Smooth muscle cell (in vitro differentiated cells): Measurements from ENCODE around the gene AUH. TPM values are rescaled to one million over a fixed set of nuclear protein-coding genes. Genes with fewer than 3 reads are reported as not detected.

Source experiments
- DNase-seq: peaks from one replicate; lab custom pipeline; 2025; ENCODE audit not compliant: unreplicated experiment; lab: John Stamatoyannopoulos, UW
- H2AFZ ChIP-seq: fragments of 200-600 bp; sonication (generic); 2 replicates; pipeline ENCODE4 v1.6.0; 2016; ENCODE audit warnings: antibody characterized with exemption, low read depth, mild to moderate bottlenecking
- H3F3A ChIP-seq: fragments of 200-600 bp; sonication (generic); 2 replicates; pipeline ENCODE4 v1.6.0; 2017; ENCODE audit warnings: antibody characterized with exemption, low read depth
- H3K27ac ChIP-seq: fragments of 200-600 bp; sonication (generic); 2 replicates; pipeline ENCODE4 v1.5.1; 2016; ENCODE audit warnings: low read depth, mild to moderate bottlenecking
- H3K27me3 ChIP-seq: fragments of 200-600 bp; sonication (generic); 2 replicates; pipeline ENCODE4 v1.6.1; 2016; ENCODE audit warnings: low read depth, mild to moderate bottlenecking
- H3K36me3 ChIP-seq: fragments of 200-600 bp; sonication (generic); 2 replicates; pipeline ENCODE4 v1.5.1; 2016; ENCODE audit warnings: low read depth
- H3K4me1 ChIP-seq: fragments of 200-600 bp; sonication (generic); 2 replicates; pipeline ENCODE4 v1.5.1; 2016; ENCODE audit warnings: low read depth
- H3K4me2 ChIP-seq: fragments of 200-600 bp; sonication (generic); 2 replicates; pipeline ENCODE4 v1.6.0; 2016; ENCODE audit warnings: mild to moderate bottlenecking
- H3K4me3 ChIP-seq: fragments of 200-600 bp; sonication (generic); 2 replicates; pipeline ENCODE4 v1.5.1; 2016; ENCODE audit warnings: mild to moderate bottlenecking
- H3K79me2 ChIP-seq: fragments of 200-600 bp; sonication (generic); 2 replicates; pipeline ENCODE4 v1.6.0; 2016; ENCODE audit warnings: low read depth, mild to moderate bottlenecking
- H3K9ac ChIP-seq: fragments of 200-600 bp; sonication (generic); 2 replicates; pipeline ENCODE4 v1.6.0; 2016; ENCODE audit warnings: low read depth
- H3K9me3 ChIP-seq: fragments of 200-600 bp; sonication (generic); replicated peaks from 2 replicates; pipeline ENCODE4 v1.5.1; 2016; ENCODE audit warnings: low read depth
- H4K20me1 ChIP-seq: fragments of 200-600 bp; sonication (generic); 2 replicates; pipeline ENCODE4 v1.6.0; 2016; ENCODE audit warnings: low read depth
- CTCF ChIP-seq: fragments of 200-600 bp; sonication (generic); IDR thresholded peaks from 2 replicates; pipeline ENCODE4 v1.5.1; 2017; ENCODE audit warnings: borderline replicate concordance, mild to moderate bottlenecking, antibody characterized with exemption; ENCODE audit not compliant: insufficient read depth, poor library complexity, severe bottlenecking
- WGBS: methylation state at CpG from one replicate; pipeline ENCODE4 v1.1.7; 2016; ENCODE audit warnings: low lambda C conversion rate; 5-methylcytosine and 5-hydroxymethylcytosine counted together
- polyA plus RNA-seq: library from polyadenylated mRNA; unstranded; fragments of >200 nt; fragmentation: Nextera tagmentation; extraction: Ambion mirVana; gene quantifications from 2 replicates; pipeline ENCODE4 v1.2.1, GENCODE V29; 2016
- total RNA-seq: library from RNA; depleted of rRNA; stranded (reverse); fragments of >200 nt; gene quantifications from 2 replicates; pipeline ENCODE4 v1.2.3, GENCODE V29; 2014

The AUH gene
- total and polyA plus RNA-seq, 2 experiments from 2014 or later = 8.7 TPM

- H3K4me1 ChIP-seq = peaks cover 4% of the 10 kb centered on the region
- no peaks in the 10 kb centered on the region for H4K20me1 ChIP-seq
- H2AFZ ChIP-seq = no peak overlapping the region
- WGBS = 97% methylated on average over 11 of the region's 11 CpGs
- H3K79me2 ChIP-seq = no peaks in the 10 kb centered on the region
- no peaks in the 10 kb centered on the region for H3K27me3 ChIP-seq
- H3K9me3 ChIP-seq = no peaks in the 10 kb centered on the region
- no peak overlapping the region for H3K4me2 ChIP-seq
- no peak overlapping the region for H3K9ac ChIP-seq
- H3K36me3 ChIP-seq = no peaks in the 10 kb centered on the region
- no peak for DNase-seq
- no peak overlapping the region for H3K27ac ChIP-seq
- H3K4me3 ChIP-seq = no peak overlapping the region
- TF ChIP-seq CTCF = no peak
- H3F3A ChIP-seq = peaks cover 5% of the 10 kb centered on the region
These were observed 174.3 kb downstream of the AUH start for GRCh38 chr9:91187311-91187964.

- no peaks in the 10 kb centered on the region for H3K4me1 ChIP-seq
- H3K9ac ChIP-seq = no peak overlapping the region
- DNase-seq = no peak
- H3K27ac ChIP-seq = no peak overlapping the region
- H3K9me3 ChIP-seq = no peaks in the 10 kb centered on the region
- no peak overlapping the region for H3K4me2 ChIP-seq
- TF ChIP-seq CTCF = no peak
- H3K79me2 ChIP-seq = no peaks in the 10 kb centered on the region
- WGBS = 76% methylated on average over 2 of the region's 2 CpGs
- H2AFZ ChIP-seq = no peak overlapping the region
- no peaks in the 10 kb centered on the region for H4K20me1 ChIP-seq
- H3F3A ChIP-seq = peaks cover 2% of the 10 kb centered on the region
- H3K36me3 ChIP-seq = no peaks in the 10 kb centered on the region
- H3K27me3 ChIP-seq = no peaks in the 10 kb centered on the region
- no peak overlapping the region for H3K4me3 ChIP-seq
These were observed 175.0 kb downstream of the AUH start for GRCh38 chr9:91186632-91187108.

GRCh38 chr9:91185193-91185886 is 176.4 kb downstream of the AUH start:
- Histone ChIP-seq H3K27me3 (no peaks in the 10 kb centered on the region), H3K4me1 (no peaks in the 10 kb centered on the region), H4K20me1 (no peaks in the 10 kb centered on the region), H3K9me3 (no peaks in the 10 kb centered on the region), H3K27ac (no peak overlapping the region), H3K4me2 (no peak overlapping the region), H3K4me3 (no peak overlapping the region), H3F3A (no peaks in the 10 kb centered on the region), H3K9ac (no peak overlapping the region), H2AFZ (no peak overlapping the region), H3K79me2 (no peaks in the 10 kb centered on the region), H3K36me3 (no peaks in the 10 kb centered on the region)
- TF ChIP-seq CTCF = no peak
- no peak for DNase-seq
- 97% methylated on average over 10 of the region's 10 CpGs for WGBS
